Tibial nerve (tissue), 4 donors: ENCODE measurements around the gene BRICD5.
A peak's percentile ranks its signal among the peaks of the same experiment; 100 is the strongest.

Experiments used
- EP300 ChIP-seq, 2 donors: sonication (generic); formaldehyde crosslinking; IDR thresholded peaks; one replicate each; pipeline ENCODE4 v1.6.1; 2017; ENCODE audit warnings: antibody characterized with exemption in 2 of 2, mild to moderate bottlenecking in 1 of 2
- POLR2A ChIP-seq, 2 donors: fragments of 450-650 bp; IDR thresholded peaks; one replicate each; pipeline ENCODE4 v1.6.1; 2017; ENCODE audit warnings: antibody characterized with exemption in 2 of 2, mild to moderate bottlenecking in 2 of 2, moderate library complexity in 2 of 2
- TF ChIP-seq, protein P1 (sequence below), 5 experiments: fragments of 200-600 bp in 3 of 5; fragments of 450-650 bp in 2 of 5; sonication (generic) in 3 of 5; IDR thresholded peaks; one replicate each; pipeline ENCODE4 v1.5.1; 2016 to 2019; ENCODE audit warnings: antibody characterized with exemption in 5 of 5, mild to moderate bottlenecking in 3 of 5, moderate library complexity in 2 of 5

DNA sequence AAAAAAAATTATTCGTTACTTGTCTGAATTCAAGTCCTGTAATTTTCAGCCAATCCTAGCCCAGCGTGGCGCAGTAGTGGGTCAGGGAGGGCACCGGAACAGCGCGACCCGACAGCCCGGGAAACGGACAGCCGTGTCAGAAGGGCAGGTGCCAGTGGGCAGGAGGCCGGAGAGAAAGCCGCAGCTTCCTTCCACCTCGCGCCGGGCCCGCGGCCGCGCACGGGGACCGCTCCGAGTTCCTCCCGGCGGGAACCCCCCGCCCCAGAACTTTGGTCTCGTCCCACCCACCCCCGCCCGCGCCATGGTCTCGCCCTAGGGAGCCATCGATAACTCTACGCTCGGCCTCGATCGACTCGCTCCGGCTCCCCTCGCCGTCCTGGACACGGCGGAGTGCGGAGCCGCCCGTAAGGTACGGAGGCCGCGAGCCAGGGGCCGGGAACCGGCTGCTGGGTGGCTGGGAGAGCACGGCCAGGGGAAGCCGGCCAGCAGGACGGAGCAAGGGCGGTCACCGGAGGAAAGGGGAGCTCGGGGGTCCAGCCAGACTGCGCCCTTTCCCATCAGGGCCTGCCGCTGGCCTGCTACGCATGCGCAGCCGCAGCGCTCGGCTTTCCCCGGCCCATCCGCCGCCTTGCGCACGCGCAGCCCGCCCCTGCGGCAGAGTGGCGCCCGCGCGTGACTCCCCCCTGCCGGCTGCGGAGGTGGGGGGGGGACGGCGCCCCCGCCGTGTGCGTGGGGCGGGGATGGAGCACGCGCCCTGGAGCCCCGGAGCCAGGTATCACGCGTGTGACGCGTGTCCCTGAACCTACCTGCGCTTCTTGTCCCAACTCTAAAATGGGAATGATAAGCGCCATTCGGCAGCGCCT, 5.3 kb downstream of the BRICD5 start, which contains the start of gene MLST8:
- TF ChIP-seq, protein P1, sequence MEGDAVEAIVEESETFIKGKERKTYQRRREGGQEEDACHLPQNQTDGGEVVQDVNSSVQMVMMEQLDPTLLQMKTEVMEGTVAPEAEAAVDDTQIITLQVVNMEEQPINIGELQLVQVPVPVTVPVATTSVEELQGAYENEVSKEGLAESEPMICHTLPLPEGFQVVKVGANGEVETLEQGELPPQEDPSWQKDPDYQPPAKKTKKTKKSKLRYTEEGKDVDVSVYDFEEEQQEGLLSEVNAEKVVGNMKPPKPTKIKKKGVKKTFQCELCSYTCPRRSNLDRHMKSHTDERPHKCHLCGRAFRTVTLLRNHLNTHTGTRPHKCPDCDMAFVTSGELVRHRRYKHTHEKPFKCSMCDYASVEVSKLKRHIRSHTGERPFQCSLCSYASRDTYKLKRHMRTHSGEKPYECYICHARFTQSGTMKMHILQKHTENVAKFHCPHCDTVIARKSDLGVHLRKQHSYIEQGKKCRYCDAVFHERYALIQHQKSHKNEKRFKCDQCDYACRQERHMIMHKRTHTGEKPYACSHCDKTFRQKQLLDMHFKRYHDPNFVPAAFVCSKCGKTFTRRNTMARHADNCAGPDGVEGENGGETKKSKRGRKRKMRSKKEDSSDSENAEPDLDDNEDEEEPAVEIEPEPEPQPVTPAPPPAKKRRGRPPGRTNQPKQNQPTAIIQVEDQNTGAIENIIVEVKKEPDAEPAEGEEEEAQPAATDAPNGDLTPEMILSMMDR (IDR thresholded peaks at IDR 0.05) = peak in 3 of 5 experiments; percentile 9 to 59 (median 16)
- peak; percentile 73 to 81 for TF ChIP-seq POLR2A (IDR thresholded peaks at IDR 0.05)
- TF ChIP-seq EP300 (IDR thresholded peaks at IDR 0.05) = peak in 1 of 2 donors; percentile 95
